OCI-LY3 (cell line): Measurements from ENCODE around the gene GMPR.

Source experiments
- H2AFZ ChIP-seq: fragments of 200-600, 300-600 bp; shearing (Covaris generic); 2 replicates; pipeline ENCODE4 v1.6.0; 2014; ENCODE audit warnings: antibody characterized with exemption, low read depth, low read length
- H3K27ac ChIP-seq: fragments of 200-600, 300-600 bp; sonication (generic); 2 replicates; pipeline ENCODE4 v1.5.1; 2014; ENCODE audit warnings: mild to moderate bottlenecking, low read length, moderate library complexity, mixed read lengths
- H3K27me3 ChIP-seq: fragments of 200-600, 300-600 bp; sonication (generic); 2 replicates; pipeline ENCODE4 v1.6.1; 2014; ENCODE audit warnings: low read depth, low read length, mixed read lengths
- H3K36me3 ChIP-seq: fragments of 200-600, 300-600 bp; sonication (generic); replicated peaks from 2 replicates; pipeline ENCODE3; 2014; ENCODE audit warnings: low read depth, low read length, mixed read lengths
- H3K4me1 ChIP-seq: fragments of 300-600, 200-600 bp; sonication (generic); 2 replicates; pipeline ENCODE4 v1.6.1; 2014; ENCODE audit warnings: low read length, mixed read lengths
- H3K4me2 ChIP-seq: fragments of 200-600, 300-600 bp; sonication (generic); 2 replicates; pipeline ENCODE4 v1.6.1; 2014; ENCODE audit warnings: low read length, mixed read lengths
- H3K4me3 ChIP-seq: fragments of 300-600, 200-600 bp; sonication (generic); 2 replicates; pipeline ENCODE4 v1.5.1; 2014; ENCODE audit warnings: antibody characterized with exemption, mild to moderate bottlenecking, low read length, moderate library complexity
- H3K79me2 ChIP-seq: fragments of 300-600, 200-600 bp; shearing (Covaris generic); 2 replicates; pipeline ENCODE4 v1.6.1; 2014; ENCODE audit warnings: mild to moderate bottlenecking, low read length, mixed read lengths
- H3K9ac ChIP-seq: fragments of 300-600, 200-600 bp; shearing (Covaris generic); 2 replicates; pipeline ENCODE4 v1.6.0; 2014; ENCODE audit warnings: mild to moderate bottlenecking, low read length, moderate library complexity
- H3K9me3 ChIP-seq: fragments of 200-600, 300-600 bp; shearing (Covaris generic); 2 replicates; pipeline ENCODE4 v1.6.1; 2014; ENCODE audit warnings: low read length, mixed read lengths; ENCODE audit not compliant: insufficient read depth
- H4K20me1 ChIP-seq: fragments of 200-600, 300-600 bp; sonication (generic); 2 replicates; pipeline ENCODE4 v1.6.1; 2016; ENCODE audit warnings: low read length, mixed read lengths; ENCODE audit not compliant: insufficient read depth
- EZH2phosphoT487 ChIP-seq: fragments of 200-600 bp; shearing (Covaris generic); IDR thresholded peaks from 2 replicates; pipeline ENCODE4 v1.6.1; 2018; ENCODE audit warnings: antibody characterized with exemption, mixed run types, low read depth
- TF ChIP-seq, protein P1 (sequence below): fragments of 200-600, 300-600 bp; sonication (generic); IDR thresholded peaks from 2 replicates; pipeline ENCODE4 v1.5.1; 2014; ENCODE audit warnings: antibody characterized with exemption, low read length, low read depth

Gene GMPR

DNA sequence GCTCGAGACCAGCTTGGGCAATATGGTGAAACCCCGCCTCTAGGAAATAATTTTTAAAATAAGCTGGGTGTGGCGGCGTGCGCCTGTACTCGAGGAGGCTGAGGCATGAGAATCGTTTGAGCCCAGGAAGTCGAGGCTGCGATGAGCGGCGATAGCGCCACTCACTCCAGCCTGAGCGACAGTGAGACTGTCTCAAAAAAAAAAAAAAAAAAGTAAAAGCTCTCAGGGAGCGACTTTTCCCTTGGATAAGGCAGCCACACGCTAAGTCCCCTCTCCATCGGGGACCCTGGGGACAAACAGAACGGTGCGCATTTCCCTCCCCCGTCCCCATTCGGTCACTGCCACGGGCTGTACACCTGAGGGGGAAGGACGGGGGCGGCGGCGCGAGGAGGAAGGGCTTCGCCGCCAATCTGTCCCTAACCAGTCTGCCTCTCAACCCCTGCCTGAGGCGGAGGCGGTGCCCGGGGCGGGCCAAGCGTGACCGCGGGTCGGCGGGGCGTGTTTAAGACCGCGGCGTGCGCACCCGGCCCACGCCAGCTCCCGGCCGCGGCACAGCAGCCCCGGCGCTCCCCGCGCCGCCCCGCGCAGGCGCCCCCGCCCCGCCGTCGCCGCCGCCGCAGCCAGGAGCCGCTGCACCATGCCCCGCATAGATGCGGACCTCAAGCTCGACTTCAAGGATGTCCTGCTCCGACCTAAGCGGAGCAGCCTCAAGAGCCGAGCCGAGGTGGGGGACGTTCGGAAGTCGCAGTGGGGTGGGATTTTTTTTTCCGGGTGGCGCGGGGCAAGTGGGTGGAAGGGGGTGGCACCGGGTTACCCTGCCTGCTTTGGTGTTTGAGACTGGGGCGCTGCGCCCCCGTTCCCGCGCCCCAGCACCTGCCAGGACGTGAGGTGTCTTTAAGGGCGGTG is at the start of gene GMPR:
Gene GMPR, plus strand, starts transcription at position 531 of the 906 bp plus-strand sequence. Its CDS starts 107 bp downstream, at position 638.
- TF ChIP-seq, protein P1, sequence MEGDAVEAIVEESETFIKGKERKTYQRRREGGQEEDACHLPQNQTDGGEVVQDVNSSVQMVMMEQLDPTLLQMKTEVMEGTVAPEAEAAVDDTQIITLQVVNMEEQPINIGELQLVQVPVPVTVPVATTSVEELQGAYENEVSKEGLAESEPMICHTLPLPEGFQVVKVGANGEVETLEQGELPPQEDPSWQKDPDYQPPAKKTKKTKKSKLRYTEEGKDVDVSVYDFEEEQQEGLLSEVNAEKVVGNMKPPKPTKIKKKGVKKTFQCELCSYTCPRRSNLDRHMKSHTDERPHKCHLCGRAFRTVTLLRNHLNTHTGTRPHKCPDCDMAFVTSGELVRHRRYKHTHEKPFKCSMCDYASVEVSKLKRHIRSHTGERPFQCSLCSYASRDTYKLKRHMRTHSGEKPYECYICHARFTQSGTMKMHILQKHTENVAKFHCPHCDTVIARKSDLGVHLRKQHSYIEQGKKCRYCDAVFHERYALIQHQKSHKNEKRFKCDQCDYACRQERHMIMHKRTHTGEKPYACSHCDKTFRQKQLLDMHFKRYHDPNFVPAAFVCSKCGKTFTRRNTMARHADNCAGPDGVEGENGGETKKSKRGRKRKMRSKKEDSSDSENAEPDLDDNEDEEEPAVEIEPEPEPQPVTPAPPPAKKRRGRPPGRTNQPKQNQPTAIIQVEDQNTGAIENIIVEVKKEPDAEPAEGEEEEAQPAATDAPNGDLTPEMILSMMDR, result no peak
- no peak for TF ChIP-seq EZH2phosphoT487
- Histone ChIP-seq H2AFZ (no peak within 1 kb of the TSS), H3K27me3 (peaks cover 30% of the 10 kb centered on the region), H3K4me3 (no peak within 1 kb of the TSS), H3K36me3 (no peaks in the 10 kb centered on the region), H3K9ac (no peak within 1 kb of the TSS), H3K79me2 (no peaks in the 10 kb centered on the region), H3K27ac (no peak within 1 kb of the TSS), H3K9me3 (no peaks in the 10 kb centered on the region), H3K4me1 (peaks cover 13% of the 10 kb centered on the region), H4K20me1 (no peaks in the 10 kb centered on the region), H3K4me2 (peak within 1 kb of the TSS; percentile 22; the same call in 1 of the 2 replicates)

DNA sequence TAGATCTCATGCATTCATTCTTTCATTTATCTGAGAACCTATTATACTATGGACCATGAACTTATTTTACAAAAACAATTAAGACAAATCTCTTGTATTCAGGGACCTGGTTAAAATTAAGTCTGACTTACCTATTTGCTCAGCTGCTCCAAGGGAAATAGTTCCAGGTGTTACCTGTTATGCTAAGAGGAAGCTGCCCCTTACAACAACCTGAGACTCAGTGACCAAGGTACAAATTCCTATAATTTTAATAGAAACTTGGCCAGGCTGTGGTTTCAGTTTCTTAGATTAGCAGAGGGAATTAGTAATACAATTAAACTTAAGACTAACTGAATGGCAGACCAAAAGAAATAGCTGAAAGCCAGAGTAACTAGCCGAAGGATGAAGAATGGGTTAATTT is 48.2 kb upstream of the GMPR start:
- Histone ChIP-seq H3K9ac (no peak overlapping the region), H3K27me3 (peaks cover 7% of the 10 kb centered on the region; the same call in 1 of the 2 replicates), H2AFZ (no peak overlapping the region), H3K27ac (no peak overlapping the region), H3K9me3 (no peaks in the 10 kb centered on the region), H3K4me2 (no peak overlapping the region), H3K79me2 (no peaks in the 10 kb centered on the region), H3K36me3 (no peaks in the 10 kb centered on the region), H3K4me1 (no peaks in the 10 kb centered on the region), H3K4me3 (no peak overlapping the region), H4K20me1 (no peaks in the 10 kb centered on the region)
- TF ChIP-seq, protein P1, result no peak
- TF ChIP-seq EZH2phosphoT487, result no peak

DNA sequence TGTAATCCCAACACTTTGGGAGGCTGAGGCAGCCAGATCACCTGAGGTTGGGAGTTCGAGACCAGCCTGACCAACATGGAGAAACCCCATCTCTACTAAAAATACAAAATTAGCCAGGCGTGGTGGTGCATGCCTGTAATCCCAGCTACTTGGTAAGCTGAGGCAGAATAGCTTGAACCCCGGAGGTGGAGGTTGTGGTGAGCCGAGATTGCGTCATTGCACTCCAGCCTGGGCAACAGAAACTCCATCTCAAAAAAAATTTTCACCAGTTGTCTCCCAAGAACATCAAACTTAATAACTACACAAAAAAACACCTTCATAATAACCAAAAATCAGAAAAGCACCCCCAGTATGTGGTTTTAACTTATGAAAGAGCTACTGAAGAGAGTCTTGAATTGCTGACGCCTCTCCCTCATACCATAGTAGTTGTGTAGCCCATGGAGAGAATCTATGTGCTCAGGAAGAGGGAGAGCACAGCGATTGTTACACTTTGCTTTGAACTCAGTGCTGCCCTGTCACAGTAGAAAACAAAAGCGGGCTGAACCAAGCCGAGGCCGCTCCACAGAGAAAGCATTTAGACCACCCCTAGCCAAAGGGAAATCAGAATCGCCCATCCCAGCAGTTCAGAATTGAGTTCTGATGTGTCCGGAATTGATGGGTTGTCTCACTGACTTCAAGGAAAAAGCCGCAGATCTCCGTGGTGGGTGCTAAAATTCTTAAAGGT is 42.0 kb upstream of the GMPR start:
- Histone ChIP-seq H2AFZ (no peak overlapping the region), H3K27me3 (no peaks in the 10 kb centered on the region), H3K4me2 (no peak overlapping the region)

More for the DNA sequence above, 42.0 kb upstream of the GMPR start:
- H3K4me1 ChIP-seq, result peaks cover 13% of the 10 kb centered on the region
- no peak overlapping the region for H3K4me3 ChIP-seq
- no peaks in the 10 kb centered on the region for H4K20me1 ChIP-seq
- H3K27ac ChIP-seq, result no peak overlapping the region
- no peaks in the 10 kb centered on the region for H3K9me3 ChIP-seq
- no peaks in the 10 kb centered on the region for H3K36me3 ChIP-seq
- TF ChIP-seq, protein P1, result no peak
- TF ChIP-seq EZH2phosphoT487, result no peak
- no peaks in the 10 kb centered on the region for H3K79me2 ChIP-seq
- H3K9ac ChIP-seq, result no peak overlapping the region
